H1 (cell line): ENCODE results near the gene ATF7. TPM values are rescaled to one million over a fixed set of nuclear protein-coding genes. Genes with fewer than 3 reads are reported as not detected.

Source experiments
- CTCF ChIA-PET: fragments of 300-600 bp; sonication (Branson Sonifier 250); formaldehyde crosslinking; loops from one replicate; lab custom pipeline; 2021; ENCODE audit not compliant: partially characterized antibody; lab: Charles Lee
- POLR2A ChIA-PET: fragments of 300-600 bp; sonication (Branson Sonifier 250); formaldehyde crosslinking; loops from one replicate; lab custom pipeline; 2021; ENCODE audit warnings: inconsistent platforms; ENCODE audit not compliant: partially characterized antibody; lab: Charles Lee
- DNase-seq, 2 experiments: peaks; one replicate each; pipeline versions ENCODE4 v3.0.0 to v3.0.0-alpha.2; 2010 to 2022; ENCODE audit warnings: low spot score in 2 of 2, low read depth in 1 of 2, mixed read lengths in 1 of 2
- FAIRE-seq: peaks from 2 replicates; lab custom pipeline; 2011; peaks lifted over from hg19 to GRCh38; lab: Jason Lieb, UNC
- H2AFZ ChIP-seq: 2 replicates; pipeline ENCODE4 v1.8.1; 2012; ENCODE audit warnings: low read length, inconsistent platforms
- H2AK5ac ChIP-seq: 2 replicates; pipeline ENCODE4 v1.6.1; 2013; ENCODE audit warnings: low read depth, low read length
- H2BK120ac ChIP-seq: replicated peaks from 2 replicates; pipeline ENCODE3; 2013; ENCODE audit warnings: low read depth, low read length, inconsistent platforms
- H2BK12ac ChIP-seq: 2 replicates; pipeline ENCODE4 v1.6.1; 2013; ENCODE audit warnings: low read depth, low read length
- H2BK15ac ChIP-seq: 2 replicates; pipeline ENCODE4 v1.6.1; 2013; ENCODE audit warnings: low read length
- H2BK20ac ChIP-seq: 2 replicates; pipeline ENCODE4 v1.6.1; 2013; ENCODE audit warnings: low read length
- H2BK5ac ChIP-seq: 2 replicates; pipeline ENCODE4 v1.6.1; 2013; ENCODE audit warnings: low read depth, low read length
- H3K14ac ChIP-seq: 2 replicates; pipeline ENCODE4 v1.6.1; 2013; ENCODE audit warnings: inconsistent platforms; ENCODE audit not compliant: insufficient read length
- H3K18ac ChIP-seq: 2 replicates; pipeline ENCODE4 v1.6.1; 2013; ENCODE audit warnings: low read length; ENCODE audit errors: extremely low read depth
- H3K23ac ChIP-seq: 2 replicates; pipeline ENCODE4 v1.6.1; 2013; ENCODE audit warnings: inconsistent platforms; ENCODE audit not compliant: insufficient read length
- H3K23me2 ChIP-seq: 2 replicates; pipeline ENCODE4 v1.6.1; 2013; ENCODE audit warnings: low read depth, low read length
- H3K27ac ChIP-seq: 2 replicates; pipeline ENCODE4 v1.6.1; 2011; ENCODE audit warnings: low read depth, low read length, inconsistent platforms
- H3K27me3 ChIP-seq, 4 experiments: replicated peaks in 1 of 4; 1 replicate in 1 of 4; 2 replicates in 3 of 4; pipeline versions ENCODE4 v1.6.1 to v1.8.1; 2011 to 2013; ENCODE audit warnings: low read length in 3 of 4, mild to moderate bottlenecking in 3 of 4, inconsistent platforms in 2 of 4, mixed read lengths in 2 of 4, moderate library complexity in 1 of 4; ENCODE audit not compliant: control insufficient read depth in 3 of 4, insufficient read depth in 3 of 4; ENCODE audit errors: extremely low read depth in 1 of 4
- H3K36me3 ChIP-seq, 4 experiments: 2 replicates each; pipeline versions ENCODE4 v1.6.1 to v1.8.1; 2011 to 2013; ENCODE audit warnings: mild to moderate bottlenecking in 4 of 4, low read length in 3 of 4, moderate library complexity in 2 of 4, control low read depth in 1 of 4, inconsistent platforms in 1 of 4; ENCODE audit not compliant: insufficient read depth in 4 of 4, control insufficient read depth in 2 of 4
- H3K4ac ChIP-seq: replicated peaks from 2 replicates; pipeline ENCODE3; 2013; ENCODE audit warnings: low read length, low read depth, mixed read lengths, inconsistent platforms; ENCODE audit not compliant: insufficient read length
- H3K4me1 ChIP-seq, 4 experiments: replicated peaks in 1 of 4; 1 replicate in 1 of 4; 2 replicates in 3 of 4; pipeline versions ENCODE4 v1.6.1 to v1.8.1; 2011 to 2013; ENCODE audit warnings: low read length in 3 of 4, inconsistent platforms in 2 of 4, mixed read lengths in 1 of 4; ENCODE audit not compliant: insufficient read depth in 4 of 4, control insufficient read depth in 3 of 4
- H3K4me2 ChIP-seq, 2 experiments: 2 replicates each; pipeline versions ENCODE4 v1.6.1 to v1.8.1; 2011 to 2013; ENCODE audit warnings: low read depth in 2 of 2, low read length in 2 of 2, control low read depth in 1 of 2, inconsistent platforms in 1 of 2, mild to moderate bottlenecking in 1 of 2; ENCODE audit not compliant: insufficient read depth in 1 of 2
- H3K4me3 ChIP-seq, 4 experiments: fragments of 200-600, 300-600 bp in 1 of 4; sonication (generic), shearing (Covaris generic), sonication (Bioruptor Twin) in 1 of 4; 2 replicates each; pipeline versions ENCODE4 v1.5.1 to v1.8.1; 2011 to 2016; ENCODE audit warnings: low read length in 4 of 4, low read depth in 3 of 4, control low read depth in 2 of 4, inconsistent platforms in 2 of 4, mild to moderate bottlenecking in 2 of 4, mixed read lengths in 1 of 4, moderate library complexity in 1 of 4; ENCODE audit not compliant: insufficient read depth in 2 of 4; ENCODE audit errors: extremely low read depth in 1 of 4
- H3K56ac ChIP-seq: replicated peaks from 2 replicates; pipeline ENCODE3; 2013; ENCODE audit warnings: low read depth, mild to moderate bottlenecking, mixed read lengths, low read length, inconsistent platforms; ENCODE audit not compliant: insufficient read length
- H3K79me1 ChIP-seq: 2 replicates; pipeline ENCODE4 v1.6.1; 2013; ENCODE audit warnings: low read depth, low read length, control low read depth
- H3K79me2 ChIP-seq, 2 experiments: 2 replicates each; pipeline versions ENCODE4 v1.6.1 to v1.8.1; 2012 to 2013; ENCODE audit warnings: low read length in 2 of 2, mild to moderate bottlenecking in 2 of 2, inconsistent platforms in 1 of 2; ENCODE audit not compliant: insufficient read depth in 2 of 2, control insufficient read depth in 1 of 2
- H3K9ac ChIP-seq, 4 experiments: replicated peaks in 1 of 4; 1 replicate in 1 of 4; 2 replicates in 3 of 4; pipeline versions ENCODE4 v1.6.1 to v1.8.1; 2011 to 2013; ENCODE audit warnings: low read depth in 3 of 4, low read length in 3 of 4, control low read depth in 2 of 4, mild to moderate bottlenecking in 2 of 4, moderate library complexity in 2 of 4, inconsistent platforms in 1 of 4; ENCODE audit errors: extremely low read depth in 1 of 4
- H3K9me3 ChIP-seq, 2 experiments: 2 replicates each; pipeline versions ENCODE4 v1.6.1 to v1.8.1; 2012 to 2013; ENCODE audit warnings: mild to moderate bottlenecking in 2 of 2, moderate library complexity in 2 of 2, control low read depth in 1 of 2, inconsistent platforms in 1 of 2, low read depth in 1 of 2, low read length in 1 of 2, mixed read lengths in 1 of 2; ENCODE audit not compliant: insufficient read depth in 2 of 2
- H4K20me1 ChIP-seq, 2 experiments: replicated peaks in 1 of 2; 2 replicates each; pipeline versions ENCODE3 to v1.8.1; 2011 to 2013; ENCODE audit warnings: inconsistent platforms in 2 of 2, low read length in 2 of 2, mild to moderate bottlenecking in 1 of 2; ENCODE audit not compliant: insufficient read depth in 2 of 2, control insufficient read depth in 1 of 2
- H4K5ac ChIP-seq: 2 replicates; pipeline ENCODE4 v1.6.1; 2013; ENCODE audit warnings: low read length, low read depth, mixed read lengths, inconsistent platforms; ENCODE audit not compliant: insufficient read length
- H4K8ac ChIP-seq: 2 replicates; pipeline ENCODE4 v1.8.0; 2013; ENCODE audit warnings: mild to moderate bottlenecking, moderate library complexity, low read length, inconsistent platforms; ENCODE audit not compliant: insufficient read depth; ENCODE audit errors: extremely low read depth
- H4K91ac ChIP-seq: replicated peaks from 2 replicates; pipeline ENCODE3; 2013; ENCODE audit warnings: low read length, mixed read lengths, inconsistent platforms; ENCODE audit not compliant: insufficient read length
- BCL11A ChIP-seq, 2 experiments: IDR thresholded peaks; one replicate each; pipeline ENCODE4 v1.6.1; 2011; ENCODE audit warnings: low read depth in 2 of 2, low read length in 2 of 2, mild to moderate bottlenecking in 2 of 2
- CHD2 ChIP-seq: IDR thresholded peaks from 2 replicates; pipeline ENCODE4 v1.6.1; 2012; ENCODE audit warnings: low read length, improper control_type of control experiment
- CREB1 ChIP-seq: IDR thresholded peaks from 2 replicates; pipeline ENCODE4 v1.6.1; 2012; ENCODE audit warnings: inconsistent platforms
- EGR1 ChIP-seq: IDR thresholded peaks from 2 replicates; pipeline ENCODE4 v1.6.1; 2011; ENCODE audit warnings: low read depth, low read length, borderline replicate concordance
- GABPA ChIP-seq: IDR thresholded peaks from 2 replicates; pipeline ENCODE4 v1.6.1; 2011; ENCODE audit warnings: mild to moderate bottlenecking, low read length, moderate library complexity, borderline replicate concordance; ENCODE audit not compliant: insufficient read depth
- MAFK ChIP-seq: IDR thresholded peaks from 2 replicates; pipeline ENCODE4 v1.6.1; 2012; ENCODE audit warnings: low read depth, mild to moderate bottlenecking, improper control_type of control experiment, low read length
- MAX ChIP-seq: IDR thresholded peaks from 2 replicates; pipeline ENCODE4 v1.6.1; 2012; ENCODE audit warnings: inconsistent platforms
- RAD21 ChIP-seq, 2 experiments: IDR thresholded peaks in 1 of 2; conservative IDR thresholded peaks in 1 of 2; 2 replicates each; pipeline ENCODE4 v1.6.1; 2011; ENCODE audit warnings: low read depth in 2 of 2, low read length in 2 of 2, improper control_type of control experiment in 1 of 2, inconsistent platforms in 1 of 2, mild to moderate bottlenecking in 1 of 2, moderate library complexity in 1 of 2
- RNF2 ChIP-seq: fragments of 200-900, 300-1000 bp; sonication (generic); IDR thresholded peaks from 2 replicates; pipeline ENCODE4 v1.7.1; 2016; ENCODE audit warnings: borderline replicate concordance, low read depth, mild to moderate bottlenecking, antibody characterized with exemption, low read length; ENCODE audit not compliant: poor library complexity, severe bottlenecking; ENCODE audit errors: missing control alignments
- SP1 ChIP-seq: IDR thresholded peaks from 2 replicates; pipeline ENCODE4 v1.6.1; 2011; ENCODE audit warnings: low read depth, low read length
- SP2 ChIP-seq: IDR thresholded peaks from 2 replicates; pipeline ENCODE4 v1.6.1; 2012; ENCODE audit warnings: mild to moderate bottlenecking, low read length, inconsistent platforms
- SUZ12 ChIP-seq: fragments of 200-600 bp; sonication (generic); IDR thresholded peaks from 2 replicates; pipeline ENCODE4 v1.6.1; 2012; ENCODE audit warnings: mild to moderate bottlenecking, inconsistent platforms, low read length, moderate library complexity, mixed read lengths
- TAF7 ChIP-seq: optimal IDR thresholded peaks from 2 replicates; pipeline ENCODE3; 2011; ENCODE audit warnings: low read depth, mild to moderate bottlenecking, inconsistent platforms, low read length, moderate library complexity, borderline replicate concordance
- TBP ChIP-seq: IDR thresholded peaks from 2 replicates; pipeline ENCODE4 v1.6.1; 2011; ENCODE audit warnings: low read depth, low read length, improper control_type of control experiment
- WGBS, 2 experiments: shearing (Covaris generic) in 1 of 2; methylation state at CpG; one replicate each; pipeline versions ENCODE4 v1.1.6 to v1.1.7; 2013 to 2015; ENCODE audit warnings: low lambda C conversion rate in 2 of 2, mixed read lengths in 2 of 2, inconsistent platforms in 1 of 2, low coverage in 1 of 2, missing lambda C conversion rate in 1 of 2; ENCODE audit not compliant: insufficient replicate concordance in 2 of 2, insufficient coverage in 1 of 2, insufficient read length in 1 of 2; ENCODE audit errors: extremely low coverage in 1 of 2, missing lambda C conversion rate in 1 of 2; 5-methylcytosine and 5-hydroxymethylcytosine counted together
- polyA plus RNA-seq, 7 experiments: library from polyadenylated mRNA; depleted of rRNA in 3 of 7; stranded (reverse) in 5 of 7; unstranded in 2 of 7; fragments of >200 nt in 5 of 7; fragments of 200-250 nt in 2 of 7; gene quantifications; 1 replicate in 5 of 7; 2 replicates in 1 of 7; 4 replicates in 1 of 7; pipeline versions ENCODE4 v1.2.1 to v1.2.3, GENCODE V29; 2011 to 2013; ENCODE audit warnings: missing spikeins in 2 of 7, mixed read lengths in 2 of 7
- total RNA-seq: library from RNA; stranded (reverse); fragmentation: NEBNext Ultra II Directional; extraction: Animal tissue kit (Norgen Biotek cat#: 25700); gene quantifications from 2 replicates; pipeline ENCODE4 v1.2.1, GENCODE V29; 2021

Gene ATF7
- total and polyA plus RNA-seq, 2 of the 8 experiments (the other 6 are each of a cell fraction or from before 2014, with no cell fraction given): 10.1 to 16.6 TPM

GRCh38 chr12:53670308-53670707, 44.1 kb upstream of the ATF7 start:
- no peak overlapping the region for H4K8ac ChIP-seq
- H3K23ac ChIP-seq: no peak overlapping the region
- FAIRE-seq: no peak
- H4K5ac ChIP-seq: no peak overlapping the region
- H3K56ac ChIP-seq: no peak overlapping the region
- H3K4me1 ChIP-seq: peaks cover 0 to 6% (median 3%) of the 10 kb centered on the region in 4 experiments; a peak in 5 of 7 replicates
- H3K4ac ChIP-seq: no peak overlapping the region
- no peak for DNase-seq
- no peak overlapping the region for H2AK5ac ChIP-seq
- H3K27me3 ChIP-seq: no peaks in the 10 kb centered on the region
- H3K23me2 ChIP-seq: peaks cover 2% of the 10 kb centered on the region
- peaks cover 0 to 26% of the 10 kb centered on the region in 2 experiments; a peak in 2 of 4 replicates for H3K79me2 ChIP-seq
- no peak overlapping the region for H3K27ac ChIP-seq
- H2BK120ac ChIP-seq: no peak overlapping the region
- no peak overlapping the region for H3K4me2 ChIP-seq
- no peak overlapping the region for H3K9ac ChIP-seq
- H3K18ac ChIP-seq: no peak overlapping the region
- no peak overlapping the region for H3K14ac ChIP-seq
- H3K4me3 ChIP-seq: no peak overlapping the region
- H3K36me3 ChIP-seq: peaks cover 26 to 78% (median 52%) of the 10 kb centered on the region in 4 experiments
- no peak overlapping the region for H2BK15ac ChIP-seq
- WGBS, 2 experiments: 95% methylated on average over 7 of the region's 7 CpGs; no CpG with 5 or more reads in 1 of the 2 experiments
- no peak overlapping the region for H2AFZ ChIP-seq
- H2BK20ac ChIP-seq: no peak overlapping the region
- H3K9me3 ChIP-seq: no peaks in the 10 kb centered on the region
- ChIA-PET POLR2A (interaction anchor here (0.8 to 13.5 kb wide), 3 partner anchors 9 to 126 kb away, joined by 3 to 246 read pairs (median 3); no protein-coding TSS in a partner anchor), CTCF (interaction anchor here (1.2 kb wide), 1 partner anchor 127 kb away, joined by 4 read pairs; no protein-coding TSS in a partner anchor)
- H2BK12ac ChIP-seq: no peak overlapping the region
- H4K91ac ChIP-seq: no peak overlapping the region
- H4K20me1 ChIP-seq: peaks cover 2 to 4% of the 10 kb centered on the region in 2 experiments
- peaks cover 6% of the 10 kb centered on the region for H3K79me1 ChIP-seq
- H2BK5ac ChIP-seq: no peak overlapping the region
- TF ChIP-seq CREB1 (no peak), TBP (no peak), RAD21 (IDR thresholded peaks at IDR 0.05 in 1 of 2, conservative IDR thresholded peaks at IDR 0.05 in 1 of 2; ENCODE audit: low read depth in 2 of 2, low read length in 2 of 2) (no peak), EGR1 (no peak), RNF2 (no peak), CHD2 (no peak), SP1 (no peak), SP2 (no peak), MAX (no peak), MAFK (no peak), SUZ12 (no peak), BCL11A (IDR thresholded peaks at IDR 0.05; ENCODE audit: low read depth in 2 of 2, low read length in 2 of 2) (no peak), GABPA (no peak), TAF7 (no peak)
